Thoracic aorta (tissue), 2 donors: ENCODE results near the gene VWCE. TPM values are rescaled to one million over a fixed set of nuclear protein-coding genes. Genes with fewer than 3 reads are reported as not detected.

Source experiments
- ATAC-seq: fragments of 150-250 bp; one replicate; pipeline ENCODE4 v1.8.0; 2017; ENCODE audit warnings: low read depth; ENCODE audit not compliant: insufficient number of reproducible peaks, low FRiP score
- DNase-seq: peaks from one replicate; pipeline ENCODE4 v3.0.0-alpha.2; 2020; ENCODE audit warnings: low spot score
- H3K27ac ChIP-seq, 2 donors: fragments of 200-600 bp; sonication (generic); 1 replicate in 1 of 2; 2 replicates in 1 of 2; pipeline ENCODE4 v1.5.1; 2016; ENCODE audit warnings: mild to moderate bottlenecking in 2 of 2, moderate library complexity in 2 of 2
- H3K27me3 ChIP-seq: fragments of 200-600 bp; sonication (generic); replicated peaks from 2 replicates; pipeline ENCODE4 v1.6.0; 2016; ENCODE audit warnings: mild to moderate bottlenecking; ENCODE audit not compliant: insufficient read depth
- H3K36me3 ChIP-seq: fragments of 200-600 bp; sonication (generic); one replicate; pipeline ENCODE4 v1.5.1; 2016
- H3K4me1 ChIP-seq, 2 donors: fragments of 200-600 bp; sonication (generic); 1 replicate in 1 of 2; 2 replicates in 1 of 2; pipeline versions ENCODE4 v1.5.1 to v1.6.0; 2016; ENCODE audit warnings: low read depth in 2 of 2, mild to moderate bottlenecking in 1 of 2; ENCODE audit not compliant: control insufficient read depth in 1 of 2
- H3K4me3 ChIP-seq: fragments of 200-600 bp; sonication (generic); 2 replicates; pipeline ENCODE4 v1.5.1; 2016; ENCODE audit warnings: mild to moderate bottlenecking
- H3K9me3 ChIP-seq: fragments of 200-600 bp; sonication (generic); 2 replicates; pipeline ENCODE4 v1.5.1; 2016
- total RNA-seq, 2 donors: library from RNA; depleted of rRNA; stranded (reverse); fragments of >200 nt; gene quantifications; one replicate each; pipeline versions ENCODE4 v1.1.0 to v1.2.3, GENCODE V29; 2016
- TF ChIP-seq, protein P1 (sequence below): fragments of 200-600 bp; sonication (generic); IDR thresholded peaks from one replicate; pipeline ENCODE4 v1.5.1; 2019; ENCODE audit warnings: antibody characterized with exemption

VWCE gene, protein sequence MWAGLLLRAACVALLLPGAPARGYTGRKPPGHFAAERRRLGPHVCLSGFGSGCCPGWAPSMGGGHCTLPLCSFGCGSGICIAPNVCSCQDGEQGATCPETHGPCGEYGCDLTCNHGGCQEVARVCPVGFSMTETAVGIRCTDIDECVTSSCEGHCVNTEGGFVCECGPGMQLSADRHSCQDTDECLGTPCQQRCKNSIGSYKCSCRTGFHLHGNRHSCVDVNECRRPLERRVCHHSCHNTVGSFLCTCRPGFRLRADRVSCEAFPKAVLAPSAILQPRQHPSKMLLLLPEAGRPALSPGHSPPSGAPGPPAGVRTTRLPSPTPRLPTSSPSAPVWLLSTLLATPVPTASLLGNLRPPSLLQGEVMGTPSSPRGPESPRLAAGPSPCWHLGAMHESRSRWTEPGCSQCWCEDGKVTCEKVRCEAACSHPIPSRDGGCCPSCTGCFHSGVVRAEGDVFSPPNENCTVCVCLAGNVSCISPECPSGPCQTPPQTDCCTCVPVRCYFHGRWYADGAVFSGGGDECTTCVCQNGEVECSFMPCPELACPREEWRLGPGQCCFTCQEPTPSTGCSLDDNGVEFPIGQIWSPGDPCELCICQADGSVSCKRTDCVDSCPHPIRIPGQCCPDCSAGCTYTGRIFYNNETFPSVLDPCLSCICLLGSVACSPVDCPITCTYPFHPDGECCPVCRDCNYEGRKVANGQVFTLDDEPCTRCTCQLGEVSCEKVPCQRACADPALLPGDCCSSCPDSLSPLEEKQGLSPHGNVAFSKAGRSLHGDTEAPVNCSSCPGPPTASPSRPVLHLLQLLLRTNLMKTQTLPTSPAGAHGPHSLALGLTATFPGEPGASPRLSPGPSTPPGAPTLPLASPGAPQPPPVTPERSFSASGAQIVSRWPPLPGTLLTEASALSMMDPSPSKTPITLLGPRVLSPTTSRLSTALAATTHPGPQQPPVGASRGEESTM
- 1 to 10 TPM; 1.5 to 2.3 TPM for total RNA-seq

DNA sequence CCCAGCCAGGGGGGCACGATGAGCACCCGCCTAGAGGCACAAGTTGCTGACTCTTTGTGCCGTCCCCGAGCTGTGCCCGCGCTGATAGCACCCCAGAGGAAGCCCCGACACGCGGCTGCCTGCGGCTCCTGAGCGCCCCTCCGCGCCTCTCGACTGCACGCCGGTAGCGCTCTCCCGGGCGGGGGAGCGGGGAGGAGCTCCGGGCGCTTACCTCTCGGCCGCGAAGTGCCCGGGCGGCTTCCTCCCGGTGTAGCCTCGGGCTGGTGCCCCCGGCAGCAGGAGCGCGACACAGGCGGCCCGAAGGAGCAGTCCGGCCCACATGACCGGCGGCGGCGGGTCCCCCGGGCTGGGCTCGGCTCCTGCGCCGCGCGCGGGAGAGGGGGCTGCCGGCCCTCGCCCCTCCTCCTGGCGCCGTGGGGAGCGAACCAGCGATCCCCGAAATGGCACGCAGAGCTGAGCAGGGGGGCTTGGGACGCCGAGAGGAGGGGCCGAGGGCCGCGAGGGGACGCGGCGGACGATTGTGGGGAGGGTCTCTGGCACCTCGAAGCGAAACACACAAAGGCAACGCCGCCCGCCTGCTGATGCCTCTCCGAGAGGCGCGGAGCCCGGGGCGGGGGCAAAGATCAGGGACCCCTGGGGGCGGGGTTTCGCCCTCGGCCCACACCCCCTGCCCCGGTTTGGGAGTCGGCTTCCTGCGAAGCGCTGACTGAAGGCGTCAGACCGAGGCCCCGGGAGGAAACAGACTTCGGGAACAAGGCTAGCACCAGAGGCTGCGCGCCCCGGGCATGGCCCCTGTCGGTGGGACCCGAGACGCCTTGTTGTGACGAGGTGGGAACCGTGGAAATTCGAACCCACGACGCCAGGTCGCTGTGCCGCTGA is at the start of gene VWCE:
Gene VWCE (minus strand): TSS at position 600 of the 879 bp plus-strand sequence. CDS start 279 bp downstream, at position 321.
- no peak within 1 kb of the TSS for H3K27ac ChIP-seq
- DNase-seq, result no peak

DNA sequence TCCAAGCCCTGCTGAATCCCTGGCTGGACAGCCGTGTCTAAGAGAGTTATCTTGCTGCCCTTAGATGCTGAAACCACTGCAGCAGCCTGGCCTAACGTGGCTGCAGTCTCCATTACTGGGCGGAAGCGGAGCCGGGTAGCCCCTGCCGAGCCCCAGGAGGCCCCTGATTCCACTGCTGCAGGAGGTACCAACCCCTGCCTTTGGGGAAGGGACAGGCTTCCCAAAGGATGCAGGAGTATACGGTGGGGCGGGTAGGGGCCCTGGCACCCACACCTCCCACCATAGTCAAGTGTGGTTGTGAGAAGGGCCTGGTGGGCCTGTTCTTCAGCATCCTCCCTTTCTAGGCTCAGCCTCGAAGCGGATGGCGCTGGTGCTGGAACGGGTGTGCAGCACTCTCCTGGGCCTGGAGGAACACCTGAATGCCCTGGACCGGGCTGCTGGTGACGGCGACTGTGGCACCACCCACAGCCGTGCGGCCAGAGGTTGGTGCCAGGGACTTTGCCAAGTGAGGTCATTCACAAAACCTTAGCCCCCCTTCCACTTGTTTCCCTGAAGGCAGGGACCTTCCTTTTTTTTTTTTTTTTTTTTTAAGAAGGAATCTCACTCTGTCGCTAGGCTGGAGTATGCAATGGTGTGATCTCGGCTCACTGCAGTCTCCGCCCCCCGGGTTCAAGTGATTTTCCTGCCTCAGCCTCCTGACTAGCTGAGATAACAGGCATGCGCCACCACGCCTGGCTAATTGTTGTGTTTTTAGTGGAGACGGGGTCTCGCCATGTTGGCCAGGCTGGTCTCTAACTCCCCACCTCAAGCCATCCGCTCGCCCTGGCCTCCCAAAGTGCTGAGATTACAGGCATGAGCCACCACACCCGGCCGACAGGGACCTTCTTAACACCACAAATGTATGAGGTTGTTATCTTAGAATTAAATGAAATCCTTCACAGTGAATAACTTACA is 49.0 kb upstream of the VWCE start:
- Histone ChIP-seq H3K9me3 (no peaks in the 10 kb centered on the region), H3K36me3 (peaks cover 8% of the 10 kb centered on the region), H3K4me1 (no peaks in the 10 kb centered on the region), H3K27ac (no peak overlapping the region), H3K4me3 (no peak overlapping the region), H3K27me3 (no peaks in the 10 kb centered on the region)
- TF ChIP-seq, protein P1, sequence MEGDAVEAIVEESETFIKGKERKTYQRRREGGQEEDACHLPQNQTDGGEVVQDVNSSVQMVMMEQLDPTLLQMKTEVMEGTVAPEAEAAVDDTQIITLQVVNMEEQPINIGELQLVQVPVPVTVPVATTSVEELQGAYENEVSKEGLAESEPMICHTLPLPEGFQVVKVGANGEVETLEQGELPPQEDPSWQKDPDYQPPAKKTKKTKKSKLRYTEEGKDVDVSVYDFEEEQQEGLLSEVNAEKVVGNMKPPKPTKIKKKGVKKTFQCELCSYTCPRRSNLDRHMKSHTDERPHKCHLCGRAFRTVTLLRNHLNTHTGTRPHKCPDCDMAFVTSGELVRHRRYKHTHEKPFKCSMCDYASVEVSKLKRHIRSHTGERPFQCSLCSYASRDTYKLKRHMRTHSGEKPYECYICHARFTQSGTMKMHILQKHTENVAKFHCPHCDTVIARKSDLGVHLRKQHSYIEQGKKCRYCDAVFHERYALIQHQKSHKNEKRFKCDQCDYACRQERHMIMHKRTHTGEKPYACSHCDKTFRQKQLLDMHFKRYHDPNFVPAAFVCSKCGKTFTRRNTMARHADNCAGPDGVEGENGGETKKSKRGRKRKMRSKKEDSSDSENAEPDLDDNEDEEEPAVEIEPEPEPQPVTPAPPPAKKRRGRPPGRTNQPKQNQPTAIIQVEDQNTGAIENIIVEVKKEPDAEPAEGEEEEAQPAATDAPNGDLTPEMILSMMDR, result no peak
- DNase-seq (no peak), ATAC-seq (no peak)

More for the DNA sequence above, at the start of gene VWCE:
- Histone ChIP-seq H3K4me1 (peaks cover 31 to 47% of the 10 kb centered on the region in 2 donors), H3K9me3 (no peaks in the 10 kb centered on the region), H3K36me3 (peaks cover 12% of the 10 kb centered on the region), H3K4me3 (peak within 1 kb of the TSS; percentile 82), H3K27me3 (no peaks in the 10 kb centered on the region)
- ATAC-seq, result no peak
- TF ChIP-seq, protein P1, result no peak

DNA sequence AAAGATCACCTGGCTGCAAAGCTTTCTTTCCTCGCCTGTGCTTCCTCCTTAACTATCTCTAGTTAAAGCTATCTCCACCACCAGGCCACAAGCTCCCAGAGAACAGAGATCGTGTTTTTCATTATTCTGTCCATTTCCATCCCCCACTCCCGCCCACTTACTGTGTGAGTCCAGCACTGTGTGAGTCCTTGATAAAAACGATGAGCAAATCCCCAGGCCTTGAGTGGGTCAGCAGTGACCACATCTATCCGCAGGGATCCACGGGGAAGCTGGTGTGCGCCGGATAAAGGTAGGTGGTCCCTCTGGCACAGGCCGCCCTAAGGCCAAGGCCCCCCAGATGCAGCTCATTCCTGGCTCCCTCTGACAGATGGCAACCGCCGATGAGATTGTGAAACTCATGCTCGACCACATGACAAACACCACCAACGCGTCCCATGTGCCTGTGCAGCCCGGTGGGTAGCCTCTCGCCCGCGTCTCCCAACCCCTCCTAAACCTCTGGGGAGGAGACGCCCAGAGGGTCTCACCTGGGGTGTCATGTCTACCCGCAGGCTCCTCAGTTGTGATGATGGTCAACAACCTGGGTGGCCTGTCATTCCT is 47.2 kb upstream of the VWCE start:
- H3K27me3 ChIP-seq, result no peaks in the 10 kb centered on the region
- ATAC-seq (no peak), DNase-seq (no peak)
- no peaks in the 10 kb centered on the region for H3K9me3 ChIP-seq
- peaks cover 8% of the 10 kb centered on the region for H3K36me3 ChIP-seq
- TF ChIP-seq, protein P1, result no peak
- H3K27ac ChIP-seq, result no peak overlapping the region
- H3K4me3 ChIP-seq, result no peak overlapping the region
- no peaks in the 10 kb centered on the region for H3K4me1 ChIP-seq

DNA sequence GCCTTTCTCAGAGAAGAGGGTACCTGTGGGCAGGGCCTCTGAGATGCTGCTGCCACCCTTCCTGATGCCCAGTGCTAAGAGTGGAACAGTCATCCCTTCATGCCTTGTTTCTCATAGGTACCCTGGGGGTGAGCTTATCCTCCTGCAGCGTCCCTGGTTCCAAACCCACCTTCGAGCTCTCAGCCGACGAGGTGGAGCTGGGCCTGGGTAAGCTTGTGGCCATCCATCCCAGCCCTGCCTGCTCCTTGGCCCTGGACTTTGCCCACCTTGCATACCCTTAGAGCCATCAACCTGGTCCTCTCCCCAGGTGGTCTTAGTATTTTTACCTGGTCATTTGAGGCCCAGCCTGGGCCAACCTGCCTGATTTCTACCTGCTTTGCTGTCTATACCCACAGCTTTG is 46.6 kb upstream of the VWCE start:
- no peak overlapping the region for H3K4me3 ChIP-seq
- DNase-seq, result no peak
- TF ChIP-seq, protein P1, result no peak
- H3K27me3 ChIP-seq, result no peaks in the 10 kb centered on the region
- peaks cover 8% of the 10 kb centered on the region for H3K36me3 ChIP-seq
- no peak for ATAC-seq
- no peak overlapping the region for H3K27ac ChIP-seq
- H3K4me1 ChIP-seq, result no peaks in the 10 kb centered on the region
- no peaks in the 10 kb centered on the region for H3K9me3 ChIP-seq
